Activated CD4-positive, alpha-beta T cell treated with anti-CD3 and anti-CD28 coated beads, Interleukin-2, Interleukin-4, amounts not matched to agents 100 ng/mL and 50 ng/mL, durations not matched to agents 16 hours and 8 hours (primary cell): ENCODE data around the gene SUSD1.

Experiments
- DNase-seq: peaks from one replicate; pipeline ENCODE4 v3.0.0-alpha.2; 2020; ENCODE audit warnings: low spot score

Gene SUSD1

DNA sequence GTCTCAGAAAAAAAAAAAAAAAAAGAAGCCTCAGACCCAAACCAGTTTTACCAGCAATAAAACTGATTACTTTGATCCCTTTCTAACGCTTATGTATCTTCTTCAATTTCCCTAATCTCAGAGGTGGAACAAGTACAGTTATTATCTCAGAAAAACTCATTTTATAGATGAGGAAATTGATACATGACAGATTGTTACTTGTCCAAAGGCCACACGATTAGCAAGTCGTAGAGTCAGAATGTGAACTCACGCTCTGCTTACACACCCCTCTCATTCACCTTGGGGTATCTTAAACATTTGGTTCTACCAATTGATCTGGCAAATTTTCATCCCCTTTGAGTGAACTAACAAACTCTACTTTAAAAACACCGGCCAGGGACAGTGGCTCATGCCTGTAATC lies 110.2 kb downstream of the SUSD1 start:
- no peak for DNase-seq

DNA sequence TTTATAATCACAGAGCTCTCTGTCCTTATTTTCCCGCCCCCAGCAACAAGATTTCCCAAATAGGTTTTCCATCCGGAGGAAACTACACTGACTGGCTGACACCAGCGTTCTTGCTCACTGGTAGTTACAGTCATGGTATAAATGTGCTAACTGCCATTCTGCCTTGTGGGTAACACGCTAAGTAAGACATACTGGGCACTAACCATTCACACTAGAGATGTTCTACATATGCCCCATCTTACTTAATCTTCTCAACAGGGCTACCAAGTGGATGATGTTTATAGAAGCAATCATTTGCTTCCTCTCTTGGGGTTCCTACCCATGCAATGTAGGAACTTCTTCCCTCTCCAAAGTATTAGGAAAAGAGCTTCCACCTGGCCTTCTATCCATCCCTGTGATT lies 111.5 kb downstream of the SUSD1 start:
- DNase-seq: no peak

DNA sequence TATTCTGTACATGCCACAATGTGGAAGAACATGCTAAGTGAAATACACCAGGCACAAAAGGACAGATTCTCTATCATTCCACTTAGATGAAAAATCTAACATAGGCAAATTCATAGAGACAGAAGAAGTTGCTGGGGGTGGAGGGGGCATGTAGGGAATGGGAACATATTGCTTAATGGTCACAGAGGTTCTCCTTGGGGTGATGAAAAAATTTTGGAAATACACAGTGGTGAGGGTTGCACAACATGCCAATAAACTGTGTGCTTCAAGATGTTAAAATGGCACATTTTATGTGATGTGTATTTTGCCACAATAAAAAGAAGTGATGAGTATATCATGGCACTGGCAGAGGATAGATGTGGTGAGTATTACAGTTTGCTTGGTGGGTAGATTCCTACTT lies 111.9 kb downstream of the SUSD1 start:
- no peak for DNase-seq

DNA sequence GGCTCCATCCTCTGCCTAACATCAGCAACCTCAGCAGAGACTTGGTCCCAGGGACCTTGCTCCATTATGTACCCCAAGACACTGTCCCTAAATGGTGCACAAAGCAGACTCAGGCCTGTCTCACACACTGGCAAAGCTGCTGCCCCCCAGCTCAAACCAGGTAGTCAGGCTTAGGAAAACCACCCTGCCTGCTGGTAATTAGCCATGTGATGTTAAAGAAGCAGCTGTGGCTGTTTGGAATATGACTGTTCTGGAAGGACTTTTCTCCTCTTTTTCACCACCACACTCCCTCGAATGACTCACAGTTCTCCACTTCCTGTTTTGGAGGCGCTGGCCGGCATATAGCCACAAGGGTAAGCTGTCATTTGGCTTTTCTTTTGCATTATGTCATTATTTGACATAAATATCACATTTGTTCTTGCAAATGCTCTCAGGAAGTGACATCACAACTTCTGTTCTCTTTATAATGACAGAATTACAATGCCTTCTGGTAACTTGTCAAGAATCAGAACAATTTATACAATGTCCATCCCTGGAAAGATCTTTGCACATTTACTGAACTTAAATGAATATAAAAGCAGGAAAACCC lies 113.9 kb downstream of the SUSD1 start:
- peak; percentile 68 for DNase-seq

DNA sequence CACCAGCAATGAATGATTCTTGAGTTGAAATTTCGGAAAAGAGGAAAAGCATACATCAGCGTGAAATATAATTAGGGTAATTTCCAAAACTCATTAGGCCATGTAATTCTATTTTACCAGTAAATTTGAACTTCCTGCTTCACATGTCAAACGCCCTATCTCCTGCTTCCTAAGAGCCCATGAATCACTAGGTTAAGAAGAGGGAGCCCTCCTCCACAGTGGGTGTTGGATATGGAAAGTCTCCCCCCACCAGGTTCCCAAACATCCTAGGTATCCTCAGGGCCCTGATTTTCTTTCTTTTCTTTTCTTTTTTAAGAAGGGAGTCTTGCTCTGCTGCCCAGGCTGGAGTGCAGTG lies 115.2 kb downstream of the SUSD1 start:
- no peak for DNase-seq

DNA sequence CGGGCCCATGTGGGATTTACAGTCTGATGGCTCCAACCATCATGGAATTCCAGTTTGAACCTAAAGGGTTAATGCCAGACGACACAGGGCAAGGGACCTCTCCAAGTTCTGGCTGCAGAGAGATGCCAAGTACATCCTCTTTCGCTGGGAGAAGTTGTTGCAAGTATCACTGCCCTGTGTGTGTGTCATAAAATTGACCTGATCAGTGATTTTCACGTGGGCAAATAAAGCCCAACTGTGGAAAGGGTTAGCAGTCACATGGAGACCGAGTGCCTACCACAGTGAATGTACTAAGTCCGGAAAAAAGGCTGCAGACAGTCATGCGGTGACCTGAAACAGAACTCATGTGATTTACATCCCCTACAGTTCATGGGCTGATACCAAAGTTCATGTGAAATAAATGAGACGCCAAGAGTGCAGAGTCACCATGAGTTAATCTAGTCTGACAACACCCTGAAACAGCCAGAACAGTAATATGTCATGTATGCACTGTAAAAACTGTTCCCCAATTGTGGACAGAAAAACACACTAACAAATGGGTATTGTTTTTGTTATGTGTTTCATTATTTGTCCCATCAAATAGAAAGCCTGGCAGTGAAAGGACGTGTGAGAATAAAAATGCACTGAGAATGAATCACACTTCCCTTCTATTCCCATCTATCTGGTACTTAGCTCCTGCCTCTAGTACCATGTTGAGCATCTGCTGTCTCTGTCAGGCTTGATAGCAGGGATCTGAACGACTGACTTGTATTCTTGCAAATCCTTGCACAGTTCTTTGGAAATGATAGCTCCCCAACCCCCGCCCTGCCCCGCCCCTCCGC lies 115.7 kb downstream of the SUSD1 start:
- DNase-seq: no peak

DNA sequence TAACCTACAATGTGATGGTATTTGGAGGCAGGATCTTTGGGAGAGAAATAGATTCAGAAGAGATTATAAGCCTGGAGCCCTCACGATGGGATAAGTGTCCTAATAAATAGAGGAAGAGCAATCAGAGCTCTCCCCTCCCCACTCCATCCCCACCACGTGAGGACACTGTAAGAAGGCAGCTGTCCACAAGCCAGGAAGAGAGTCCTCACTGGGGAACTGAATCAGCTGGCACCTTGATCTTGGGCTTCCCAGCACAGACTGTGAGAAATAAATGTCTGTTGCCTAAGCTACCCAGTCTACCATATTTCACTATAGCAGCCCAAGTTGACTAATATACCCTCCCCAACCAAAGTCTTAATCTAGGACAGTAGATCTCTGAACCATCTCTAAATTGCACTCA lies 118.1 kb downstream of the SUSD1 start:
- DNase-seq: no peak

DNA sequence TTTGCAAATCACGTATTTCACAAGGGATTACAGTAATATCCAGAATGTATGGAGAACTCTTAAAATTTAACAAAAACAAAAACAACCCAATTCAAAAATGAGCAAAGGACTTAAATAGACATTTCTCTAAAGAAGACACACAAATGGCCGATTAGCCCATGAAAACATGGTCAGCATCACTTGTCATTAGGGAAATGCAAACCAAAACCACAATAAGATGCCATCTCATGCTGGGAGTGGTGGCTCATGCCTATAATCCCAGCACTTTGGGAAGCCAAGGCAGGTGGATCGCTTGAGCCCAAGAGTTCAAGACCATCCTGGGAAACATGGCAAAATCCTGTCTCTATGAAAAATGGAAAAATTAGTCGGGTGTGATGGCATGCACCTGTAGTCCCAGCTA lies 120.2 kb downstream of the SUSD1 start:
- DNase-seq: no peak

DNA sequence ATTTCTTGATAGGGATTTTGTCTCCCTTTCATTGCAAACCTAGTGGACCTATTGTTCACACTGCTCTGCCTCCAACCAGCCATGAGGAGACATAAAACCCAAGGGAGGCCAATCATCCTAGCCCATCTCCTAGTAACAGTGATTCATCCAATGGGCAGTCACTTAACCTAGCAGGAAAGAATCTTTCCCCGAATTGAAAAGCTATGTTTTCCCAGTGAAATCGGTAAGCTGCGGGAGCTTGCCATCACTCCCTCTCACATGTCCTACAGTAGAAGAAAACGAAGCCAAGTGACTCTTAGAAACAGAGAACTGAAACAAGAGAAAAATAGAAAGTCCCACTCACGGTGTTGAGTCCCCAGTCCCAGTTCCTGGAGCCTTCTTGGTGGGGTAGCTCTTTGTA lies 123.3 kb downstream of the SUSD1 start:
- DNase-seq: no peak

DNA sequence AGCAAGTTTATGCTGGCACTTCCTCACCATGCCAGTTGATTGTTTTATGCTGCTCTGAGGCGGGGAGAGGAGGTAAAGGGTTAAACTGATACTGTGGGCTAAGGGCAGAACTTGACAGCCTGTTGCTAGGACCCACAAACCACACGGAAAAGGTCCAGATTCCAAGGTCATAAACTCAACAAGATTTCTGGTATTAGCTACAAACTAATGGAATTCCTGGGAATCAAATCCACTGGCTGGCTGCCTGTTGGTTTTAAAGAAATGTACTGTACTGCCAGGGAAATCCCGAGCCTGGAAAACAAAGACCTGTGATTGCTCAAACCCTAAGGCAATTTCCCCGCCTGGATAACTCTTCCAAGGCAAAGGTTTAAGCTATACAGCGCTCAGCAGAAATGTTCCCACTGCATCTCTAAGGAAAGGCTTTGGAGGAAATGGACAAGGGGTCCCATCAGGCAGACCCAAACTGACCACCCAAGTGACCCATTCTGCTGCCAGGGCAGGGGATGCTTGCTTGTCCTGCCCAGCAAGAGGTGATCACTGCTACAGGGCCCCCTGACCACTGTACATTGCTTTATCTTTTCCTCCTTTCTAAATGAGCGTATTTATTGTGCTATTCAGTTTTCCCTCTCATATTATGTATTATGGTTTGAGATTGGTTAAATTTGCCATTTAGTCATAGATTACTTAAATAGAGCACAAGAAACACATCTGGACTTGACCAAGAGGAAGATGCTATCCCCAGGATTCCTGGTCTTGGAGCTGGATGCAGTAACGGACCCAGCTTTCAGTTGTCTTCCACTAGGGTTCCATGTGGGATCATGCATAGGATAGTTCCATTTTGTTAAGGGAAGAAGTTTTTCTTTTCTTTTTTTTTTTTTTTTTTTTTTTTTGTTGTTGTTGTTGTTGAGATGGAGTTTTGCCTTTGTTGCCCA lies 124.3 kb downstream of the SUSD1 start:
- DNase-seq: no peak

DNA sequence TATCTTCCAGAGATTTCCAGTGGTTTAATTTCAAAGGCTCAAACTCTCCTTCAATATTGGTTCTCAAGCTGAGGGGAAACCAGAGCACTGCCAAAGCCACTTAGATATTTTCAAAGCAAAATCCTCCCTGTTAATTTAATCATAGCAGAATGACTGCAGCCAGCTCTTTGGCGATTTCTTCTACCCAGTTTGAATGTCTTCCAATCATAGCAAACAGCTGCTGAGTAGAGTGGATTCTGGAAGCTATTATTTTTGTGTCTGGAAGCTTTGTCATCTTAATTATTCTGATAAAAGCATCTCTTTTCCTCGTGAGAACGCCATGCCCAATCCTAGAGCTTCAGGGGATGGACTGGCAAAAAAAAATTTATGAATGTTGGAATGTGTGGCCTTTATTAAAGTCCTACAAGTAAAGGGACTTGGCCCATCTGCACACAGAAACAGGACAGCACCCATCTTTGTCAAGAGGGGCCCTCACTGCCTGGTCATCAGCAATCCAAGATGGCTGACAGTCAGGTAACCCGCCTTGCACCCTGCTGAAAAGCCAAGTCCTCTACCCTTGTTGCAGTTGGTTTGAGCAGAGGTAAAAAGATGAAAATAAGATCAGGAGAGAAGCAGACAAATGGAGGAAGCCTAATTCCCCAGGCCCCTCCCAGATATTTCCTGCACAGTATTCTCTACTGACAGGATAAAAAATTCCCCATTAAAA lies 125.1 kb downstream of the SUSD1 start:
- DNase-seq: no peak

DNA sequence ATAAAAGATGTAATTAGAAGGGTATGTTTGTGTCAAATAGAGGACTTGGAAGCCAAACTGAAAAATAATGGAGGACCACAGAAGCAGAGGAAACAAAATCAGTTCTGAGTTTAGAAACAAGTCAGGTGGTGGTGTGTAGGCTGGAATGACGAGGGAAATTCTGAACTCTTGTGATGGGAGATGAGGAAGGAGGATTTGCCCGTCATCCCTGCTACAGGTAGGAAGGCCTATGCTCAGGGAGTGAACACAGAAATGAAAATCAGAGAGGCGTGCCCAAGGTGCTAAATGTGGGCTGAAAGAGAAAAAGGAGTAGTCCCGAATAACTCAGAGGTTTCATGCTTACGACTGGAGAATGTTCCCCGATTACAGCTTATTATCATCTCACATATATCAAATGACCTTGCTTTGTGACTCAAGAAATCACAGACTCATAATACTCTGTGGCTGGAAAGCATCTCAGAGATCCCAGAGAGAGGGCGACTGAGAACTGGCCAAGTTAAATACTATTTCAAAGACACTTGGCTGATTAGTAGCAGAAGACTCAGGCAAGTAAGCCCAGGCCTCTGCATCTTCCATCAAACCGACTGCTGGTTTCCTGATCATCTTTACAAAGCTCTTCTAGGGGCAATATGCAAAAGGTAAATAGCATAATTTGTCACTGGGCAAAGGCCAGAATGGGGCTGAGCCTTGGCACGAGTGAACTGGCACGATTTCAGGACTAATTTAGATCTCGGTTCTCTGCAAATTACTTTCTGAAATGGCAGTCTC lies 126.0 kb downstream of the SUSD1 start:
- DNase-seq: no peak

DNA sequence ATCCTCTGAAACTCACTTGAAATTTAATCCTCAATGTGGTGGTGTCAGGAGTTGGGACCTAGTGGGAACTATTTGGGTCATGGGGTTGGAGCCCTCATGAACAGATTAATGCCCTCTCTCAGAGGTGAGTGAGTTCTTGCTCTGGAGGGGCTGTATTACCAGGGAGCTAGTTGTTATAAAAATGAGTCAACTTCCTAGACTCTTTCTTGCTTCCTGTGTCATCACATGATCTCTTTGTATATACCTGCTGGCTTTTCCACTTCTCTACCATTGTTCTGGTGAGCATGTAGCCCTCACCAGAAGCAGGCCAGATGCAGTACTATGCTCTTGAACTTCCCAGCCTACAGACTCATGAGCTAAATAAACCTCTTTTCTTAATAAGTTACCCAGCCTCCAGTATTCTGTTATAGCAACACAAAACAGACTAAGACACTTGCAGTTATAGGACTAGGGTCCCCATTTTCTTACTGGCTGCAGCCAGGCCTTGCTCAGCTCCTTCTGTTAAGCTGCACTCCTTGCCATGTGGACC lies 127.5 kb downstream of the SUSD1 start:
- no peak for DNase-seq

DNA sequence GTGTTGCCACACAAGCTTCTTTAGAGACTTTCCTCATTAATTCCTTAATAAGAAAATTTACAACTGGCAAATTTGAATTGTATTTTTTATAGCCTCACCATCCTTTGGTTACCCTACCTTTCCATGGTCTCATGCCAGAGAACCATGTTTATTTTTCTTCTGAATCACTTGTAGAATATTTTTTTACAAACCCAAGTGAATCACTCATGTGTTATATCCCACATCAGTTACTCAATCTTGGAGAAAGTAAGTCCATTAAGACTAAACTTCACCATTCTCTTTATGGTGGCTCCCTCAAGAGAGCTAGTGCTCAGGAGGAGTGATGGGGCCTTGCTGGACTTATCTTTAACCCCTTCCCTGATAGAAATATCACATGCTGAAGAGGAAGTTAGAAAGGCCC lies 128.9 kb downstream of the SUSD1 start:
- no peak for DNase-seq

DNA sequence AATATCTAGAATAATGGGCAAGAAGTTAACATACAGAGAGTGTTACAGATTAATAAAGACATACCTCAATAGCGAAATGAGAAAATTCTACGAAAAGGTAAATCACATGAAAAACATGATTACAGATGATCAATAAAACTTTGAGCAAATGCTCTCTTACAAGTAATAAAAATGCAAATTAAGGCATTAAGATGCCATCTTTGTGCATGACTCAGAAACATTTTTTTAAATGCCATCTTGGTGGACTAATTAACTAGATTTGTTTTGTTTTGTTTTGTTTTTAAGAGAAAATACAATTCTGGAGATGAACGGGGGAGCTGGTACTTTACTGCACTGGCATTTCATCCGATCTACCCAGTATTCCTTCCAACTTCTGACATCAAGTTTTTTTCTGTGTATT lies 130.2 kb downstream of the SUSD1 start:
- DNase-seq: no peak

DNA sequence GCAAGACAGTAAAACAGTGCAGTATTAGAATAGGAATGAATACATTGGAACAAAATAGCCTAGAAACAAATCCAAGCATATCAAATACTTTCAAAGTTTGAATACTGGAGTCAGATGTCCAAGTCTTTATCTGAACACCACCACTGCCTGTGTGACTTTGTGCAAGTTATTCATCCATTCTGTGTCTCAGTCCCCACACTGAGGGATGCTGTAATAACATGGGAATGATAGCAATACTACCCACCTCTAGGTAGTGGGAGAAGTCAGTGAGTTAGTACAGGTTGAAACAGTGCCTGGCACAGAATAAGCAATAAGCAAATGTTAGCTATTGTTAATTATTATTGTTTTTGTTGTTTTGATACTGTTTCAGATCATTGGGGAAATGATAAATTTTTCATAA lies 130.9 kb downstream of the SUSD1 start:
- no peak for DNase-seq

DNA sequence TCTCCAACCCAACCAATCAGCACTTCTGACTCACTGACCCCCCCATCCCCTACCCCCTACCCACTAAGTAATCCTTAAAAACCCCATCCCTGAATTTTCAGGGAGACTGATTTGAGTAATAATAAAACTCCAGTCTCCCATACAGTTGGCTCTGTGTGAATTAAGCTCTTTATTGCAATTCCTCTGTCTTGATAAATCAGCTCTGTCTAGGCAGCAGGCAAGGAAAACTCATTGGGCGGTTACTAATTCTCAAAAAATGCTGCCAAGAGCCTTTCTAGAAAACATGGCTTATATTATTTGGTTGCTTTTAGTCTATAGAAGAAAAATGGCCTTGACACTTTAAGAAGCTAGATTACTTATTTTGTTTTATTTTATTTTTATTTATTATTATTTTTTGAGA lies 131.7 kb downstream of the SUSD1 start:
- no peak for DNase-seq

DNA sequence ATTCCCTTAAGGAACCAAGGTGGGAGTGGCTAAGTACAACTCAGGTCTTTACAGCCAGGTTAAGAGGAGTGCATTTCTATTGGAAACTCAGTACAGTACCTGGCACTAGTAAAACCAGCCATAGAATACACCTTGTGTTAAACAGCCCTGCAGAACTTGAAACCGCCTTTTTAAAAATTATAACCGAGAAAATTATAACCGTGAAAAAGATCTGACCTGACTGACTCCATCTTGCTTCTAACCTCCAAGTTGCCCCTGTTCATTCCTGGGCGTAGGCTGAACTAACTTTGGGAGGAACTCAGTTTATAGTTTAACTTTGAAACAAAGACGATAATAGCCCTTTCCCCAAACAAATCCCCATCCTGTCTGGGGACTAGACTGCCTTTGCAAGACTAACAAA lies 132.3 kb downstream of the SUSD1 start:
- DNase-seq: no peak

DNA sequence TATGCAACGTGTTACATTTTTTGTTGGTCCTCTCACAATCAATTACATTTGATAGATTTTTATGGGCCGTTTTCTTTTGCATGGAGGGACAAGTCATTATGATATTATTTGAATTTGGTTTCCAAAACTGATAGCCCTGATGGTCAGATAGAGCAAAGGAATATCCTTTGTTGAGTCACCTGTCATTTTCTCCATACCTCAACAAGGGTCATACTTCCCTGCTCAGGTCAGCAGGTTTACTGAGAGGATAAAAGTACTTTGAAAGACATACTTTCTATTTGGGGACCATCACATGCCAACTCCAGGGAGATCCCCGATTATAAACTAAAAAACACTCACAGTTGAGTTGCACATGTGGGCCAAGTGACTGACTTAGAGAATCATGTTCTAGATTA lies 132.9 kb downstream of the SUSD1 start:
- no peak for DNase-seq

DNA sequence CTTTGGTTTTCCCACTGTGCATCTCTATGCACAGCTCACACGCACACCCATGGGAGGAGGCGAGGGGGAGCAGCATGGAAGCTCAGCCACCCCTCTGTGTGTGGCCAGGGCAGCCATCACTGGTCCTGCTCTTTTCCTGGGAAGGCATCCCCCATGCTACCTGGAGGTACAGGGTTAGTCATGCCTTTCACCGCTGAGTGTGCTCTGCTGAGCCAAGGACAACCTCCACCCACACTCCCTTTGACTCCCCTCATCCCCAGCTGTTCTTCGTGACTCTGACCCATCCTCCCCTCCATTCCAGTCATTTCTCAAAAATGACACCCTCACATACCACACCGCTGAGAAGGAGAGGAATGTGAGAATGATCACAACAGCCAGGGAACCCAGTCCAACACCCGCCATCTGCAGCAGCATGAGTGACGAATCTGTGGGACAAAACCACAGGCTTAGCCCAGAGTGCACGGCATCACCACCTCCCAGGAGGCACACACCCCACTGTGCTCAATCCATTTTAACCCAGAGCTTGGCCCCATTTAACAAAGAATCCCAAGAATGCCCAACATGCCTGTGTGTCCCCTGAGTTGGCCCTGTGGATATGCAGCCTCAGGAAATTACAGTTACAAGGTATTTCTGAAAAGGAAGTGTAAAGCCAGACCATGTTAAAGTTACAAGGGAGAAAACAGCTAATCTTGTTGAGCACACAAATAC lies 133.4 kb downstream of the SUSD1 start:
- DNase-seq: no peak

DNA sequence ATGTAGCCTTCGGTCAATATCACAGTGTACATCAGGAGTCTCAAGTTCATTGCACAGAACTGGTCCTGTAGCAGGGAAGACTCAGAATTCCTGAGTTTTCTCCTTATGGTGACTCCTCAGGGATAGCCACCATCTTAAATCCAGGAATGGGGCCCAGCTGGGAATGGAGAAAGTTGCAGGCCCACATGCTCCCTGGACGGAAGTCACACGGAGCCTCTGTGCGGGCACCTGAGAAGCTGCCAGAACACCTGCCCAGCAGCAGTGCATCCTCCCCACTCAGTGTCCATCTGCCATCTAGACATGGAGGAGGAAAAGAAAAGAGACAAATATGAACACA lies 133.9 kb downstream of the SUSD1 start:
- no peak for DNase-seq
